Hematopoietic multipotent progenitor cell treated with erythropoietin and hydrocortisone succinate and interleukin-3 and kit ligand, for 8 days (in vitro differentiated cells): Measurements from ENCODE around the gene NLRC3.

Source experiments
- DNase-seq: peaks from one replicate; pipeline ENCODE4 v3.0.0-alpha.2; 2015

Gene NLRC3

DNA sequence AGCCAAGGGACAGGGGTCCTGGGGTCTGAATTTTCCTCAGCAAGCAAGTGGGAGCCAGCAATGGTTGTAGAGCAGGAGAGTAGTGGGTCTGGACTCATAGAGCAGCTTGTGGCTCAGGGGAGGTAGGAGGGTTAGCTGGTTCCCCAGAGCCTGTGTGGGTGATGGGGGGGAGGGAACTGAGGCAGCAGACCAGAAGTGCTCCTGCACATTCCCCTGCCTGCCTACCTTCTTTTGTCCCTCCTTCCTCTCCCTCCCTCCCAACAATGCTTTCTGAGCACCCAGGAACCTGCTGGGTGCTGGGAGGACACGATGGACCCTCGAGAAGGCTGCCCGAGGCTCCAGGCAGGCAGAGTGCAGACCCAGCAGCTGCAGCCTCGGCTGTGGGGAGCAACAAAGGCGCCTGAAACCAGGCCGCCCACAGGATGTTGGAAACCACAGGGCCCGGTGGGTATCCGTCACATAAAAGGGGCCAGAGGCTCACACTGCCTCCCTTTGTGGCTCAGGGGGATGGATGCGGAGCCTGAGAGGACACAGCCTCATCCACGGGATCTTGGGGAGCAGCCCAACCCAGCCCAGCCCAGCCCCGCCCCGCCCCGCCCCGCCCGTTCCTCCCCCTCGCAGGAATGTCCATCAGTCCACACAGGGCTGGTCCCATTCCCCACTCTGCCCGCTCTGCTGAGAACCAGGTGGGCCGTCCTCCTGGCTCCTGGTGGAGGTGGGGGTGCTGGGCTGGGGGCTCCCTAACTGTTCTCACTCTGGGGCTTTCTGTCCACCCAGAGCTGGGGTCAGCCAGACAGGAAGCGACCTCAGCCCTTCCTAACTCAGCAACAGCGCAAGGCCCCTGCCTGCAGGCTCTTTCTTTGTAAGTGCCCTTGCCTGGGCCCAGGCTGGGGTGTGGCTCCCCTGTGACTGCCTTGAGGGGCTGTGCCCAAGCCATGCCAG lies 1.7 kb upstream of the NLRC3 start:
- peak; percentile 12 for DNase-seq

DNA sequence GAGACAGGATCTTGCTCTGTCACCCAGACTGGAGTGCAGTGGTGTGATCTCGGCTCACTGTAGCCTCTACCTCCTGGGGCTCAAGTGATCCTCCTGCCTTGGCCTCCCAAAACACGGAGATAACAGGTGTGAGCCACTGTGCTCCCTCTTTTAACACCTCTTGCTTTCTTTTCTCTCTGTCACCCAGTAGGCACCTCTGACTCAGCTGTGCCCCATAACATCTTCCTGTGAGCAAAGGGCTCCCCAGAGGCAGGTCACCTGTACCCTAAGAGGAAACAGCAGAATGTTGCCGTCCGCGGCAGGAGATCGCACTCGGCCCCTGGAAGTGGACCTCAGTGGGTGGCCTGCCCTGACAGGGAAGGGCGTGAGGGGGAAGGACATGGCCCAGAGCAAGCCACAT lies 918 bp upstream of the NLRC3 start:
- DNase-seq = no peak

- no peak for DNase-seq
These were observed 992 bp downstream of the NLRC3 start for GRCh38 chr16:3576211-3576610.

DNA sequence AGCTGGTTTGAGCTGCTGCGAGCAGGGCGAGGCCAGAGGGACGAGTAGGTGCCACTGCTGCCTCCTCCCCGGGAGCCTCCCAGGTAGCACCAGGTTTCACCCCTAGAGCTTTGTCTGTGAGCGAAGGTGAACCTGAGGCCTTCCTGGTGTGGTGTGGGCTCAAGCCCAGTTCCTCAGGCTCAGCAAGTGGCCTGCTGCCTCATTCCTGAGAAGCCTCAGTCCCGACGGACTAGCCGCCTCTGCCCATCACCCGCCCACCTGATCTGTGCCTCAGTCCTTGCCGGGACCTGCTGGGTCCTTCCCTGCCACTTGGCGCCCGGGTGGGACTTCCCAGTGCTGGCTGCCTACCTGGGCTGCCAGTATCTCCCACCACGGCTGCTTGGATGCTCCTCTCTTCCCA lies 1.7 kb downstream of the NLRC3 start:
- no peak for DNase-seq

DNA sequence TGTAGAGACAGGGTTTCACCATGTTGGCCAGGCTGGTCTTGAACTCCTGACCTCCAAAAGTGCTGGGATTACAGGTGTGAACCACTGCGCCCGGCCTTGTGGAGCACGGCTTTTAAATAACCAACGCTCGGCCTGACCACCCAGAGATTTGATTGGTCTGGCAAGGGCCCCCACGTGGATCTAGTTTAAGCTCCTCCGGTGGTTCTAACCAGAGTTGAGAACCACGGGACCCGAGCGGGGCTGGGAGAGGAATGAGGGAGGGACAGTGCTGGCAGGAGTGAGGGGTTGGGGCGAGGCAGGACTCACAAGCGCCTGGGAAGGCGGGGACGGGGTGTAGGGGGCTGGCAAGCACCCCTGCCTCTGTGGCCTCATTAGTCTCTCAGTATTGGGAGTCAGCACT lies 3.0 kb downstream of the NLRC3 start:
- no peak for DNase-seq

GRCh38 chr16:3573146-3573815 lies 3.9 kb downstream of the NLRC3 start:
- DNase-seq = no peak

GRCh38 chr16:3570420-3571062 lies 6.7 kb downstream of the NLRC3 start:
- no peak for DNase-seq

DNA sequence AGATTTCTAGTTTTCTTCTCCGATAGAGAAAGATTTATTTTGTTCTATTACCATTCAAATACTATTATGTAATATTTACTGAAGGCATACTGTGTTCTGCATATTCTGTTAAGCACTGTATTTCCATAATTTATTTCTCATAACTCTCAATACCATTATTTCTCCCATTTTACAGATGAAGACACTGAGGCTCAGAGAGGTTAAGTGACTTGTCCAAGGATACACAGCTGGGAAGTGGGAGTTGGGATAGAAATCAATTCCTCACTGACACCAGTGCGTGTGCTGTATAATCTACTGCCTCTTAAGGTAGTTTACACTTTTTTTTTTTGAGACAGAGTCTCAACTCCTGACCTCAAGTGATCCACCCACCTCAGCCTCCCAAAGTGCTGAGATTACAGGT lies 7.4 kb downstream of the NLRC3 start:
- no peak for DNase-seq

GRCh38 chr16:3566990-3567389 lies 10.2 kb downstream of the NLRC3 start:
- no peak for DNase-seq

- DNase-seq = no peak
These were observed 12.4 kb downstream of the NLRC3 start for GRCh38 chr16:3564889-3565141.

GRCh38 chr16:3564130-3564888 lies 12.9 kb downstream of the NLRC3 start:
- DNase-seq = no peak

- DNase-seq = no peak
These were observed 14.2 kb downstream of the NLRC3 start for GRCh38 chr16:3562914-3563480.

DNA sequence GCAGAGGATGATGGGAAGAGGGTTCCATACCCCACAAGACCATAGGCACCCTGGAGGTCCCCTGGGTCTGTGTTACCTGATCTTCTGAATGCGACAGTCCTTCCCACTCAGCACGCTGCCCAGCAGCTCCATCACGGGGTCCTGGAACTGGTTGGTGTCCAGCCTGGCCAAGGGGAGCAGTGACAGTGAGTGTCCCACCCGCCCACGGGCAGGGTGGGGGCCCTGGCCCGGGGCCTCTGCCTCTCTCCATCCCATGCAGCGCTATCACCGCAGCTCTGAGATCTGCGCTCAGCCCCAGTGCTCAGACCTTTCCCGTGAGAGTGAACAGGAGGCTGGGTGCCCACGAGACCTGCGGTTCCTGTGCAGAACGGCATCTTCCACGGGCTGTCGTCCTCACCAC lies 15.6 kb downstream of the NLRC3 start:
- no peak for DNase-seq

DNA sequence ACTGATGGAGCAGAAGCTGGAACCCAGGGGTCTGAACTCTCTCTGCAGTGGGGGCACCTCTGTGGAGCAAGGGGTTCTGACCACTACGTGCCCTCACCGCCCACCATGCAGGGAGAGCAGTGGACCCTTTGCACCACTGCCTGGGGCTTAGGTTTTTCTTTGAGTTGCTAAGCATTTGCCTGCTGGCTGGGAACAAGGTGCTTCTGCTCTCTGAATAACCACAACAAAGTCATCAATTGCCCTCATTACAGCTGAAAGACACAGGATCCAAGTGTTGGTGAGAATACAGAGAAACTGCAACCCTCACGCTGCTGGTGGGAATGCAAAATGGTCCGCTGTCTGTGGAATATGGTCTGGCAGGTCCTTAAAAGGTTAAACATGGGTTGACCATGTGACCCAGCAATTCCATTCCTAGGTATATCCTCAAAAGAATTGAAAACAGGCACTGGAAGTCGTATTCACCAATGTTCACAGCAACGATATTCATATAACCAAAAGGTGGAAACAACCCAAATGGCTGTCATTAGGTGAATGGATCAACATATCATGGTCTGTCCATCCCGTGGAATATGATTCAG lies 22.8 kb downstream of the NLRC3 start:
- DNase-seq = no peak

- no peak for DNase-seq
These were observed 23.9 kb downstream of the NLRC3 start for GRCh38 chr16:3553138-3553923.

- no peak for DNase-seq
These were observed 26.1 kb downstream of the NLRC3 start for GRCh38 chr16:3550851-3551847.

DNA sequence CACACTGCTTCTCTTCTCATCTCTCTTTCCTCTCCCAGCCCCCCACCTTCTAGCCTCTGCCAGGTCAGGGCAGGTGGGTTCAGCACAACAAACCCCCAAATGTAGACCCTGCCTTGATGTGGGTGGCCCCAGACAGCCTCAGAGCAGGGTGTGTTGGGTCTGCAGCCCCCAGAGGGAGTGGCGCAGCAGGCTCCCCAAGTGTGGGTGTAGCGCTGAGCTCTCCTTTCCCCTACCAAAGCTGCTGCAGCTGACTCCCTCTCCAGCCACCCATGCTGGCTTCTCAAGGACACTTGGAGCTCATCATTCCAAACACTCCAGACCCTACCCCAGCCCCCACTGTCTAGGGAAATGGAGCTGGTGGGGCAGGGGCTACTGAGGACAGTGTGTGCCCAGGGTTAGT lies 27.3 kb downstream of the NLRC3 start:
- DNase-seq = no peak

GRCh38 chr16:3548859-3549258 lies 28.3 kb downstream of the NLRC3 start:
- no peak for DNase-seq

- no peak for DNase-seq
These were observed 28.8 kb downstream of the NLRC3 start for GRCh38 chr16:3548445-3548844.

DNA sequence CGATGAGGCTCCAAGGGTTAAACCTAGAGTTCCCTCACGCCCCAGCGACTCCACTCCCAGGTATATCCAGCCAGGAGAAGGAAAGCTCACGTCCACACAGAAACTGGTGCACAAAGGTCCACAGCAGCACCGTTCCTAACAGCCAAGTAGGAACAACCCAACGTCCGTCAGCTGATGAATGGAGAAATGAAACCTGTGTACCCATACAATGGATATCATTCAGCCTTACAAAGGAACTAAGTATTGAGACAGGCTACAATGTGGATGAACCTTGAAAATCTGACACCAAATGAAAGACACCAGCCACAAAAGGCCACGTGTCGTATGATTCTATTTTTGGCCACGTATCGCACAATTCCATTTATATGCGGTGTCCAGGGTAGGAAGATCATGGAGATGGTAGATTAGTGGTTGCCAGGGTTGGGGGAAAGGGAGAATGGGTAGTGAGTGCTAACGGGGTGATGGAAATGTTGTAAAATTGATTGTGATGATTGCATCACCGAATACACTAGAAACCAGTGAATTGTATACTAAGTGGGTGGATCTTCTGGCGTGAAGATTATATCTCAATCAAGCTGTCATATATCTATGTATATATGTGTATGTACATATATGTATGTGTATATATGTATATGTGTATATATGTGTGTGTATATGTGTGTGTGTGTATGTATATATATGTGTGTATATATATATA lies 30.1 kb downstream of the NLRC3 start:
- DNase-seq = no peak
